HG02938 (cell line): Measurements from ENCODE around the gene NHERF2.
"Not testable (repeated sequence)": the region's sequence is repeated elsewhere in the genome, so short reads cannot be mapped to it uniquely, and the experiment has no call there.

ENCODE experiments used
- ATAC-seq: cut with Tn5 transposase; IDR thresholded peaks from one replicate; pipeline ENCODE4 v1.9.1; 2021; ENCODE audit warnings: mild to moderate bottlenecking, moderate library complexity; ENCODE audit not compliant: unreplicated experiment

The NHERF2 gene

GRCh38 chr16:2004795-2005517, 21.7 kb upstream of the NHERF2 start:
- no peak for ATAC-seq

DNA sequence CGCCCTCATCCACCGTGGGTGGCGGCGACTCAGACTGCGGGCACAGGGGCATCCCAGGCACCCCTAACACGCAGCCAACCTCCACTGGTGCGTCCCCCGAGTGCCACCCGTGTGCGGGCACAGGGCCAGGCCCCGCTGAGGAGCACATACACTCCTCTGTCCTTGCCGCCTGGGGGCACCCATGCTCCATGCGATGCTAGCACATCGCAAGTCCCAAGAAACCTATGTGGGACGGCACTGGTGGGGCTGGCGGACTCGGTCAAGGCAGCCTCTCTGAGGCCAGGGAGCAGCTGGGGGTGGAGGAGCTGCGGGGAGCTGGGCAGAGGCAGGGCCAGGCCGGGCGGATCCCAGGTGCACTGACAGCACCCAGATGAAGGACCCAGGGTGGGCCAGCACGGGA, 21.1 kb upstream of the NHERF2 start:
- ATAC-seq: no peak

- no peak for ATAC-seq
These were observed 20.4 kb upstream of the NHERF2 start for GRCh38 chr16:2006317-2006716.

- no peak for ATAC-seq
These were observed 19.4 kb upstream of the NHERF2 start for GRCh38 chr16:2007081-2007836.

DNA sequence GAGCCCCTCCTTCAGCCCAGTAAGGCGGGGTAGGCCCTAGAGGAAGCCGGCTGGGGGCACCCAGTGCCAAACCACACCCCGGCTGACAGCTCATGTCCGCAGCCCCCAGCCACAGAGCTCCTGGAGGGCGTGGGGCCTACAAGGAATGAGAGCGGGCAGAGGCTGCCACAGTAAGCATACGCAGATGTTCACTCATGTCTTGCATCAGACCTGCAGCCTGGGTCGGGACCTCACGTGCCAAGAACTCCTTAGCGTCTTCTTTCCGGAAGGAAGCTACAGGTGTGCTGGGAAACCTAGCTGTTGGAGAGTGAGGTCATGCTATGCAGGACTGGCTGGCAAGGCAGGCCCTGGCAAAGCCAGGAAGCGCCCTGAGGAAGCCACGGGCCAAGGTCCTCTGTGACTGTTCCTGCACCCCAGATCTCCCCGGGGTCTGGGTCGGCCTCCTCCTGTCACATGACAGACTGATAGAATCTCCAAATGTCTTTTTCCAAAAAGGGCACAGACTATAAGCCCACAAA, 18.6 kb upstream of the NHERF2 start:
- no peak for ATAC-seq

- ATAC-seq: peak; percentile 7
These were observed 18.0 kb upstream of the NHERF2 start for GRCh38 chr16:2008631-2009163.

DNA sequence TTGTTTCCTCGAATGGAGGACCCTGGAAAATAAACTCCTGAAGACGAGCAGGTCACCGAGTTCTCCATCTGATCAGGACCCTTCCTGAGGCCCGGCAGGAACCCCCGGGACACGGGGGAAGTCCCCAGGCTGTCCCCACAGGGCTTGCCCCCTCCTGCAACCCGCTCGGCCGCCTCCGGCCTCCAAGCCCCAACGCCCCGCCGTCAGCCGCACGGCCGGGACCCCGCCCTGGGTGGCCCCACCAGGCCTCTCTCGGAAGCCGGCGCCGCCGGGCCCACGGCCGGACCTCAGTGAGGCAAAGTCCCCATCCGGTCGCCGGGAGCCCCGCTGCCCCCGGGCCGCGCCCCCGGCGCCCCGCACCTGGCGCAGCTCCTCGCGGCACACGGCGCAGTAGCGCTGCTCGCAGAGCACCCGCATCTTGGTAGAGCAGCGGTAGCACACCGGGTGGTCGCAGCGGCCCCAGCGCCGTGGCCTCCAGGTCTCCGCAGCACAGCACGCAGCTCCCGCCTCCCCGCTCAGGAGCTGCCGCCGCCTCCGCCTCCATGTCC, 17.5 kb upstream of the NHERF2 start:
- peak; percentile 28 for ATAC-seq

DNA sequence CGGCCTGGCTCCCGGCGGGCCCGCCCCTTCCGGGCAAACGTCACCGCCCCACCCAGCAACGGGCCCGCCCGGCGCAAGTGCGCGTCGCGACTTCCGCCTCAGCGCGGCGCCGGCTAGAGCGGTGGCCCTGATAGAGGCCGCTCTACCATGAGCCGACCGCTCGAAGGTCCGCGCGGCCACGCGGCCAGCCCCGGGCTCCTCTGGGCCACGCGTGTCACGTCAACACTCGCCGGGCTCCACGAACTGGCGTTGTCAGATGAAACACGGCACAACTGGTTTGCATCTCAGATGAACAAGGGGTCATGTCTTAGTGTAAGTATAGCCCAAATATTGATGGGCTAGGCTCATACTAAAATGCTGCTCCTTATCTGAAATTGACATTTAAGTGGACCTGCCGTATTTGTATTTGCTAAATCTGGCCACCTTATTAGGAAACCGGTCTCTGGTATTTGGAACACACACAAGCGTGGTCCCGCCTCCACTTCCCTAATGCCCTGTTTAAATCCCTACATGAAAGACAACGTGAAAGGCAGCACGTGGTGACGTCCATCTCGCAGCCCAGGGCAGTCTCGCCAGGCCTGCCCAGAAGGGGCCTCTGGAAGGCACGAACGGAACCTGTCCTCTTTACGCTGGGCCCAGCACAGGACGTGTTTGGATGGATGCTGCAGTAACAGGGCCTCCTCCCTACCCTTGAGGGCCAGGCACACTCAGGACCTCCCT, 16.8 kb upstream of the NHERF2 start, which contains the start of gene ZNF598:
ZNF598 (minus strand) TSS at position 31 of the 720 bp plus-strand sequence.
- ATAC-seq: peak; percentile 57

DNA sequence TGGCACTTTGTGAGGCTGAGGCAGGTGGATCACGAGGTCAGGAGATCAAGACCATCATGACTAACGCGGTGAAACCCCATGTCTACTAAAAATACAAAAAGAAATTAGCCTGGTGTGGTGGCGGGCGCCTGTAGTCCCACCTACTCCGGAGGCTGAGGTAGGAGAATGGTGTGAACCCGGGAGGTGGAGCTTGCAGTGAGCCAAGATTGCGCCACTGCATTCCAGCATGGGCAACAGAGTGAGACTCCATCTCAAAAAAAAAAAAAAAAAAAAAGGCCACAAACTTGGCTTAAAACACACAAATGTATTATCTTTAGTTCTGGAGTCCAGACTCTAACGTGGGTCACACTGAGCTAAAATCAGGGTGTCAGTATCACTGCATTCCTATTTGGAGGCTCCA, 15.0 kb upstream of the NHERF2 start:
- not testable (repeated sequence) for ATAC-seq

GRCh38 chr16:2013527-2013926, 13.2 kb upstream of the NHERF2 start:
- ATAC-seq: no peak

- ATAC-seq: no peak
These were observed 11.4 kb upstream of the NHERF2 start for GRCh38 chr16:2015117-2015946.

DNA sequence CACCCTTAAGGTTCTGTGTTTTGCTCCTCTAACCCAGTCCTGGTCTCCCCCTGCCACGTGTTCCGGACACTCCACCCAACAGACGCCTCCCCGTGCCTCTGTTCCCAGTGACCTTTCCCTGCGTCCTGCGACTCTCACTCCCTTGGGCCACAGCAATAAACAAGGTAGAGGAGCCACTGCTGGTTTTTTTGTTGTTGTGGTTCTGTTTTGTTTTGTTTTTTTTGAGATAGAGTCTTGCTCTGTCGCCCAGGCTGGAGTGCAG, 10.8 kb upstream of the NHERF2 start:
- no peak for ATAC-seq

DNA sequence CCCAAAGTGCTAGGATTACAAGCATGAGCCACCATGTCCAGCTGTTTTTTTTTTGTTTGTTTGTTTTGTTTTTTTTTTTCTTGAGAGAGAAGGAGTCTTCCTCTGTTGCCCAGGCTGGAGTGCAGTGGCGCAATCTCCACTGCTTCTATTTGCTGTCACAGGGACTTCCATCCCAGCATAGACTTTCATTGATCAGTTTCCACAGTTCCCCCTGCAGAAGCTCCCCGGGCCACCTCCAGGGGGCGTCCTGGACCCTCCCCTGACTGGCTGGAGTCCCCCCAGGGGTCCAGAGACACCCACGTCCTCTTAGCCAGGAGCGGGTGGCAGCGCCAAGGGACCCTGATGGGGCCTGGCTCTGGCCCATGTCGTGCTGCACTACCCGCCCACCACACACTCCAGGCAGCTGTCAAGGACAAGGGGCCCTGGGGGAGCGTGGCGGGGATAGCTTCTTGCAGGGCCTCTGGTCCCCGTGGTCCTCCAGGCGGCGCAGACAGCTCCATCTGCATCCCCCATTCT, 10.2 kb upstream of the NHERF2 start:
- no peak for ATAC-seq

GRCh38 chr16:2019518-2019920, 7.2 kb upstream of the NHERF2 start, which contains the start of gene NPW:
TSS of gene NPW (plus strand) at chr16:2019785.
- no peak for ATAC-seq

GRCh38 chr16:2019921-2020831, 6.5 kb upstream of the NHERF2 start:
- no peak for ATAC-seq

- ATAC-seq: no peak
These were observed 4.0 kb upstream of the NHERF2 start for GRCh38 chr16:2022723-2023091.

DNA sequence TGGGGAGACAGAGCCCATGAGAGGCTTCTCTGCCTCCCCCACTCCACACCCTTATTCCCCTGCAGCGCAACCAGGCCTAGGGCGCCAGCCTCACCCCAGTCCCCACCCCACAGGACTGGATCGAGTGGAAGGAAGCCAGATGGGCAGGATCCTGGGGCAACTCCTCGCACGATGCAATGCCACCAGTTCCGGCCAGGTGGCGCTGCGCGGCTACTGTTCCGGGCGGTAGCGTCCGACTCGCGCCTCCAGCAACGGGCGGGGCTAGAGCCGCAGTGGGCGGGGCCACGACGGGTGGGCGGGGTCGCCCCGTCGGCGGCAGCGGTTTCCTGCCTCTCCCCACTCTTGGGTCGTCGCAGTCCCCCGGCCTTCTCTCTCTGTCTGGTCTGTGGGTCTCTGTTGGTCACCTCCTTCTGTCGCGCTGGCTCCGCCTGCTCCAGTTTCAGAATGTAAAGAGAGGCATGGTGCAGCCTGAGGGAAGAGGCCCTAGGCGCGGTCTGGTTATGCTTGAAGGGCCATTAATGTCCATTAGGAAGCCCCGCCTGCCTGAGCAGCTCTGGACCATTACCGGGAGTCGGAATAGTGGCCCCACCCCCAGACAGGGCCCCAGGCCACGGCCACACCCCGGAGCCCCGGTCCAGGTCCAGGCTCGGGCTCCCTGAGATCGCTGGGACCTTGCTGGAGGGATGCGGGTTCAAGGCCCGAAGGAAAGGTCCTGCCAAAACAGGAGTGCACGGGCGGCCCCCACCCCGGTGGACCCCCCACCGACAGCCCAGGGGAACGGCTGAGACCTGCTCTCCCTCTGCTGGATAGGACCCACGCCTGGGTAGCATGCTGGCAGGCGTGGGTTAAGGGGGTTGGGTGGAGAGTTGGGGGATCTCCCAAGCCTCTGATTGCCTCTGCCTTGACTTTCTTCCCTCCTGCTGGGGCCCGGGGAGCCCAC, 3.3 kb upstream of the NHERF2 start:
- ATAC-seq: no peak

- ATAC-seq: no peak
These were observed 2.7 kb upstream of the NHERF2 start for GRCh38 chr16:2024032-2024420.
